GM18867 (cell line): Measurements from ENCODE around the gene THYN1.
"Not testable (repeated sequence)": the region's sequence is repeated elsewhere in the genome, so short reads cannot be mapped to it uniquely, and the experiment has no call there.

ENCODE experiments used
- ATAC-seq: cut with Tn5 transposase; IDR thresholded peaks from one replicate; pipeline ENCODE4 v1.9.1; 2021; ENCODE audit warnings: mild to moderate bottlenecking, moderate library complexity; ENCODE audit not compliant: unreplicated experiment

The THYN1 gene

GRCh38 chr11:134275534-134276395 lies 22.6 kb upstream of the THYN1 start, which contains the start of gene GLB1L3:
Gene GLB1L3, plus strand, starts transcription at chr11:134276379. Its CDS starts 362 bp downstream, at chr11:134276741.
- peak; percentile 86 for ATAC-seq

- no peak for ATAC-seq
Observed at GRCh38 chr11:134275188-134275533, 22.0 kb upstream of the THYN1 start.

- no peak for ATAC-seq
Observed at GRCh38 chr11:134273317-134273712, 20.2 kb upstream of the THYN1 start.

- no peak for ATAC-seq
Observed at GRCh38 chr11:134272381-134273316, 19.5 kb upstream of the THYN1 start.

- ATAC-seq = no peak
Observed at GRCh38 chr11:134271978-134272377, 18.8 kb upstream of the THYN1 start.

GRCh38 chr11:134270250-134270714 lies 17.1 kb upstream of the THYN1 start:
- ATAC-seq = no peak

- ATAC-seq = no peak
Observed at GRCh38 chr11:134267966-134268365, 14.8 kb upstream of the THYN1 start.

- ATAC-seq = no peak
Observed at GRCh38 chr11:134267461-134267860, 14.3 kb upstream of the THYN1 start.

GRCh38 chr11:134266841-134267251 lies 13.7 kb upstream of the THYN1 start:
- ATAC-seq = no peak

- no peak for ATAC-seq
Observed at GRCh38 chr11:134266440-134266839, 13.3 kb upstream of the THYN1 start.

- ATAC-seq = no peak
Observed at GRCh38 chr11:134264966-134265764, 12.0 kb upstream of the THYN1 start.

- no peak for ATAC-seq
Observed at GRCh38 chr11:134261626-134262488, 8.7 kb upstream of the THYN1 start.

GRCh38 chr11:134260983-134261382 lies 7.8 kb upstream of the THYN1 start:
- no peak for ATAC-seq

- ATAC-seq = no peak
Observed at GRCh38 chr11:134260503-134260902, 7.4 kb upstream of the THYN1 start.

- ATAC-seq = no peak
Observed at GRCh38 chr11:134258577-134258976, 5.4 kb upstream of the THYN1 start.

- no peak for ATAC-seq
Observed at GRCh38 chr11:134257101-134257500, 3.9 kb upstream of the THYN1 start.

GRCh38 chr11:134255184-134255561 lies 2.0 kb upstream of the THYN1 start:
- not testable (repeated sequence) for ATAC-seq

GRCh38 chr11:134254433-134255183 lies 1.5 kb upstream of the THYN1 start:
- no peak for ATAC-seq
